ENCODE data around the gene RFX2. TPM values are rescaled to one million over a fixed set of nuclear protein-coding genes. Genes with fewer than 3 reads are reported as not detected.

Gene RFX2
- total RNA-seq, 1 donor from 2014 or later = 3.2 TPM

GRCh38 chr19:6087074-6087571 is 23.2 kb downstream of the RFX2 start:
- no peak for TF ChIP-seq CTCF (IDR thresholded peaks at IDR 0.05; ENCODE audit: insufficient read depth, low read depth, low read length)
- TF ChIP-seq EZH2 (IDR thresholded peaks at IDR 0.05; ENCODE audit: insufficient read depth, low read length) = no peak
- Histone ChIP-seq H3K27me3 (ENCODE audit: insufficient read depth, low read length) (no peaks in the 10 kb centered on the region), H3K79me2 (ENCODE audit: insufficient read depth, low read length) (no peaks in the 10 kb centered on the region), H3K4me1 (ENCODE audit: insufficient read depth, low read length) (peaks cover 35% of the 10 kb centered on the region), H3K36me3 (ENCODE audit: insufficient read depth, low read length) (no peaks in the 10 kb centered on the region), H2AFZ (ENCODE audit: low read depth, low read length) (no peak overlapping the region), H3K9me3 (ENCODE audit: insufficient read depth, low read depth, low read length) (no peaks in the 10 kb centered on the region), H3K4me3 (ENCODE audit: insufficient read depth, low read depth, low read length) (no peak overlapping the region), H4K20me1 (ENCODE audit: insufficient read depth, low read length) (no peaks in the 10 kb centered on the region), H3K27ac (ENCODE audit: low read depth, low read length) (no peak overlapping the region), H3K4me2 (ENCODE audit: low read length) (peak overlapping the region; percentile 70), H3K9ac (ENCODE audit: low read length) (peak overlapping the region; percentile 49)
- peaks cover 24% of the 10 kb centered on the region for H3K4me1 Mint-ChIP-seq (ENCODE audit: low read depth, unreplicated experiment)
- no peaks in the 10 kb centered on the region for H3K27me3 Mint-ChIP-seq (ENCODE audit: low read depth, unreplicated experiment)
- H3K9me3 Mint-ChIP-seq (ENCODE audit: unreplicated experiment) = no peaks in the 10 kb centered on the region
- no peak overlapping the region for H3K27ac Mint-ChIP-seq (ENCODE audit: unreplicated experiment)
- H3K36me3 Mint-ChIP-seq (ENCODE audit: low read depth, unreplicated experiment) = no peaks in the 10 kb centered on the region
- FAIRE-seq (no peak), DNase-seq (ENCODE audit: low read depth) (no peak)
- H3K4me3 Mint-ChIP-seq (ENCODE audit: unreplicated experiment) = no peak overlapping the region

GRCh38 chr19:6086068-6086788 is 24.1 kb downstream of the RFX2 start:
- DNase-seq (ENCODE audit: low read depth) (no peak), FAIRE-seq (no peak)
- H3K9ac ChIP-seq (ENCODE audit: low read length) = no peak overlapping the region
- H3K4me3 ChIP-seq (ENCODE audit: insufficient read depth, low read depth, low read length) = no peak overlapping the region
- H4K20me1 ChIP-seq (ENCODE audit: insufficient read depth, low read length) = no peaks in the 10 kb centered on the region
- Mint-ChIP-seq H3K27ac (ENCODE audit: unreplicated experiment) (no peak overlapping the region), H3K4me3 (ENCODE audit: unreplicated experiment) (no peak overlapping the region), H3K27me3 (ENCODE audit: low read depth, unreplicated experiment) (no peaks in the 10 kb centered on the region), H3K36me3 (ENCODE audit: low read depth, unreplicated experiment) (no peaks in the 10 kb centered on the region), H3K4me1 (ENCODE audit: low read depth, unreplicated experiment) (peaks cover 17% of the 10 kb centered on the region), H3K9me3 (ENCODE audit: unreplicated experiment) (no peaks in the 10 kb centered on the region)
- peaks cover 28% of the 10 kb centered on the region for H3K4me1 ChIP-seq (ENCODE audit: insufficient read depth, low read length)
- H3K27me3 ChIP-seq (ENCODE audit: insufficient read depth, low read length) = no peaks in the 10 kb centered on the region
- H3K79me2 ChIP-seq (ENCODE audit: insufficient read depth, low read length) = no peaks in the 10 kb centered on the region
- no peak overlapping the region for H2AFZ ChIP-seq (ENCODE audit: low read depth, low read length)
- H3K36me3 ChIP-seq (ENCODE audit: insufficient read depth, low read length) = no peaks in the 10 kb centered on the region
- no peak overlapping the region for H3K27ac ChIP-seq (ENCODE audit: low read depth, low read length)
- TF ChIP-seq EZH2 (IDR thresholded peaks at IDR 0.05; ENCODE audit: insufficient read depth, low read length) = no peak
- TF ChIP-seq CTCF (IDR thresholded peaks at IDR 0.05; ENCODE audit: insufficient read depth, low read depth, low read length) = no peak
- H3K4me2 ChIP-seq (ENCODE audit: low read length) = no peak overlapping the region
- H3K9me3 ChIP-seq (ENCODE audit: insufficient read depth, low read depth, low read length) = no peaks in the 10 kb centered on the region

- Histone ChIP-seq H3K79me2 (ENCODE audit: insufficient read depth, low read length) (no peaks in the 10 kb centered on the region), H4K20me1 (ENCODE audit: insufficient read depth, low read length) (no peaks in the 10 kb centered on the region), H3K9ac (ENCODE audit: low read length) (no peak overlapping the region), H3K27me3 (ENCODE audit: insufficient read depth, low read length) (no peaks in the 10 kb centered on the region), H3K4me2 (ENCODE audit: low read length) (no peak overlapping the region), H3K4me3 (ENCODE audit: insufficient read depth, low read depth, low read length) (no peak overlapping the region), H2AFZ (ENCODE audit: low read depth, low read length) (no peak overlapping the region), H3K36me3 (ENCODE audit: insufficient read depth, low read length) (no peaks in the 10 kb centered on the region), H3K4me1 (ENCODE audit: insufficient read depth, low read length) (peaks cover 28% of the 10 kb centered on the region), H3K9me3 (ENCODE audit: insufficient read depth, low read depth, low read length) (no peaks in the 10 kb centered on the region), H3K27ac (ENCODE audit: low read depth, low read length) (no peak overlapping the region)
- Mint-ChIP-seq H3K27me3 (ENCODE audit: low read depth, unreplicated experiment) (peaks cover 7% of the 10 kb centered on the region), H3K4me3 (ENCODE audit: unreplicated experiment) (no peak overlapping the region), H3K27ac (ENCODE audit: unreplicated experiment) (no peak overlapping the region), H3K36me3 (ENCODE audit: low read depth, unreplicated experiment) (no peaks in the 10 kb centered on the region), H3K4me1 (ENCODE audit: low read depth, unreplicated experiment) (peaks cover 17% of the 10 kb centered on the region), H3K9me3 (ENCODE audit: unreplicated experiment) (no peaks in the 10 kb centered on the region)
- no peak for DNase-seq (ENCODE audit: low read depth)
- TF ChIP-seq EZH2 (IDR thresholded peaks at IDR 0.05; ENCODE audit: insufficient read depth, low read length) = no peak
- no peak for TF ChIP-seq CTCF (IDR thresholded peaks at IDR 0.05; ENCODE audit: insufficient read depth, low read depth, low read length)
- no peak for FAIRE-seq
Observed at GRCh38 chr19:6084821-6085220, 25.5 kb downstream of the RFX2 start.
